Hematopoietic multipotent progenitor cell treated with erythropoietin and hydrocortisone succinate and interleukin-3 and kit ligand, for 15 days (in vitro differentiated cells): Measurements from ENCODE around the gene ABI2.
A peak's percentile ranks its signal among the peaks of the same experiment; 100 is the strongest.
"Not testable (repeated sequence)": the region's sequence is repeated elsewhere in the genome, so short reads cannot be mapped to it uniquely, and the experiment has no call there.

ENCODE experiments used
- DNase-seq: peaks from one replicate; pipeline ENCODE4 v3.0.0-alpha.2; 2015; ENCODE audit warnings: low spot score

The ABI2 gene

GRCh38 chr2:203429643-203430042 lies 101.4 kb downstream of the ABI2 start:
- not testable (repeated sequence) for DNase-seq

- no peak for DNase-seq
These were observed 103.4 kb downstream of the ABI2 start for GRCh38 chr2:203431391-203432185.

GRCh38 chr2:203432811-203433210 lies 104.6 kb downstream of the ABI2 start:
- no peak for DNase-seq

- DNase-seq = no peak
These were observed 108.3 kb downstream of the ABI2 start for GRCh38 chr2:203436496-203436895.

GRCh38 chr2:203437511-203437910 lies 109.3 kb downstream of the ABI2 start:
- DNase-seq = no peak

GRCh38 chr2:203438528-203438927 lies 110.3 kb downstream of the ABI2 start:
- no peak for DNase-seq

- no peak for DNase-seq
These were observed 112.5 kb downstream of the ABI2 start for GRCh38 chr2:203440671-203441070.

- no peak for DNase-seq
These were observed 113.3 kb downstream of the ABI2 start for GRCh38 chr2:203441463-203441862.

GRCh38 chr2:203442463-203442862 lies 114.3 kb downstream of the ABI2 start:
- DNase-seq = no peak

- no peak for DNase-seq
These were observed 116.5 kb downstream of the ABI2 start for GRCh38 chr2:203444738-203445137.

- DNase-seq = no peak
These were observed 117.9 kb downstream of the ABI2 start for GRCh38 chr2:203446071-203446481.

- no peak for DNase-seq
These were observed 118.6 kb downstream of the ABI2 start for GRCh38 chr2:203446780-203447179.

GRCh38 chr2:203450561-203450960 lies 122.4 kb downstream of the ABI2 start:
- no peak for DNase-seq

GRCh38 chr2:203451011-203451410 lies 122.8 kb downstream of the ABI2 start:
- no peak for DNase-seq

GRCh38 chr2:203451689-203452088 lies 123.5 kb downstream of the ABI2 start:
- no peak for DNase-seq

- DNase-seq = peak; percentile 66
These were observed 125.8 kb downstream of the ABI2 start for GRCh38 chr2:203453858-203454451.

GRCh38 chr2:203455209-203455608 lies 127.0 kb downstream of the ABI2 start:
- no peak for DNase-seq

- DNase-seq = no peak
These were observed 133.6 kb downstream of the ABI2 start for GRCh38 chr2:203461746-203462145.

- no peak for DNase-seq
These were observed 134.1 kb downstream of the ABI2 start for GRCh38 chr2:203462308-203462707.

GRCh38 chr2:203463266-203463678 lies 135.1 kb downstream of the ABI2 start:
- no peak for DNase-seq

GRCh38 chr2:203469546-203469945 lies 141.4 kb downstream of the ABI2 start:
- no peak for DNase-seq

GRCh38 chr2:203470371-203470770 lies 142.2 kb downstream of the ABI2 start:
- no peak for DNase-seq

GRCh38 chr2:203471323-203471722 lies 143.1 kb downstream of the ABI2 start:
- DNase-seq = no peak

- DNase-seq = no peak
These were observed 148.7 kb downstream of the ABI2 start for GRCh38 chr2:203476881-203477280.
